GM23338 (cell line): ENCODE data around the gene ITSN2. TPM values are rescaled to one million over a fixed set of nuclear protein-coding genes. Genes with fewer than 3 reads are reported as not detected.

Experiments used
- ATAC-seq: fragments of 200-7000 bp; cut with Tn5 transposase; 3 replicates; pipeline ENCODE4 v1.9.1; 2020
- DNase-seq: peaks from one replicate; pipeline ENCODE4 v3.0.0-alpha.2; 2015; ENCODE audit warnings: low spot score
- H2AFZ ChIP-seq: fragments of 200-600 bp; sonication (generic); 2 replicates; pipeline ENCODE4 v1.8.0; 2016; ENCODE audit warnings: antibody characterized with exemption, mild to moderate bottlenecking, moderate library complexity
- H3F3A ChIP-seq: fragments of 200-600 bp; sonication (generic); replicated peaks from 2 replicates; pipeline ENCODE4 v1.8.0; 2017; ENCODE audit warnings: antibody characterized with exemption, mixed run types, low read depth
- H3K27ac ChIP-seq: fragments of 200-600 bp; sonication (generic); 2 replicates; pipeline ENCODE4 v1.6.1; 2016; ENCODE audit warnings: low read depth
- H3K27me3 ChIP-seq: fragments of 200-600 bp; sonication (generic); 2 replicates; pipeline ENCODE4 v1.8.0; 2016; ENCODE audit warnings: mild to moderate bottlenecking, mixed run types, moderate library complexity; ENCODE audit not compliant: insufficient read depth
- H3K36me3 ChIP-seq: fragments of 200-600 bp; sonication (generic); 2 replicates; pipeline ENCODE4 v1.8.0; 2016; ENCODE audit warnings: mild to moderate bottlenecking; ENCODE audit not compliant: insufficient read depth
- H3K4me1 ChIP-seq: fragments of 200-600 bp; sonication (generic); 2 replicates; pipeline ENCODE4 v1.8.0; 2016; ENCODE audit warnings: mild to moderate bottlenecking, moderate library complexity; ENCODE audit not compliant: insufficient read depth
- H3K4me2 ChIP-seq: fragments of 200-600 bp; sonication (generic); 2 replicates; pipeline ENCODE4 v1.7.1; 2017; ENCODE audit warnings: mixed run types
- H3K4me3 ChIP-seq: fragments of 200-600 bp; sonication (generic); 2 replicates; pipeline ENCODE4 v1.6.1; 2016; ENCODE audit warnings: mixed run types
- H3K79me2 ChIP-seq: fragments of 200-600 bp; sonication (generic); replicated peaks from 2 replicates; pipeline ENCODE4 v1.8.0; 2017; ENCODE audit warnings: mild to moderate bottlenecking; ENCODE audit not compliant: insufficient read depth
- H3K9me2 ChIP-seq: fragments of 200-600 bp; sonication (generic); 2 replicates; pipeline ENCODE4 v1.8.0; 2017; ENCODE audit not compliant: insufficient read depth
- H4K20me1 ChIP-seq: fragments of 200-600 bp; sonication (generic); replicated peaks from 2 replicates; pipeline ENCODE4 v1.8.0; 2017; ENCODE audit warnings: mild to moderate bottlenecking; ENCODE audit not compliant: insufficient read depth
- H3K27ac Mint-ChIP-seq: 2 replicates; pipeline ENCODE4 v1.8.0; 2020; ENCODE audit warnings: inconsistent platforms, mild to moderate bottlenecking, moderate library complexity, mixed read lengths
- H3K27me3 Mint-ChIP-seq: 3 replicates; pipeline ENCODE4 v1.8.0; 2022; ENCODE audit warnings: low read depth, mild to moderate bottlenecking, moderate library complexity, mixed read lengths, inconsistent platforms; ENCODE audit not compliant: insufficient read depth, poor library complexity
- H3K36me3 Mint-ChIP-seq: 3 replicates; pipeline ENCODE4 v1.8.0; 2021; ENCODE audit warnings: low read depth, mild to moderate bottlenecking, inconsistent platforms, moderate library complexity, mixed read lengths
- H3K4me1 Mint-ChIP-seq: 3 replicates; pipeline ENCODE4 v1.8.0; 2020; ENCODE audit warnings: mild to moderate bottlenecking, inconsistent platforms, mixed read lengths
- H3K4me3 Mint-ChIP-seq: 3 replicates; pipeline ENCODE4 v1.8.0; 2021; ENCODE audit warnings: moderate library complexity, mild to moderate bottlenecking, inconsistent platforms, mixed read lengths
- H3K9me3 Mint-ChIP-seq: 3 replicates; pipeline ENCODE4 v1.8.0; 2020; ENCODE audit warnings: moderate library complexity, mild to moderate bottlenecking, inconsistent platforms, mixed read lengths
- CREB1 ChIP-seq: fragments of 250-450 bp; sonication (Bioruptor Pico); IDR thresholded peaks from 2 replicates; pipeline ENCODE4 v1.5.0; 2020; ENCODE audit warnings: low read depth, mild to moderate bottlenecking, moderate library complexity
- CTCF ChIP-seq, 2 experiments: fragments of 200-600 bp in 1 of 2; sonication (generic) in 1 of 2; conservative IDR thresholded peaks; 2 replicates each; pipeline versions ENCODE4 v1.5.1 to v1.6.1; 2016 to 2017; ENCODE audit warnings: antibody characterized with exemption in 2 of 2, low read depth in 2 of 2, mild to moderate bottlenecking in 2 of 2, moderate library complexity in 1 of 2
- ETS1 ChIP-seq: IDR thresholded peaks from 2 replicates; pipeline ENCODE4 v1.6.1; 2016; ENCODE audit warnings: antibody characterized with exemption
- EZH2 ChIP-seq: fragments of 200-600 bp; sonication (generic); IDR thresholded peaks from one replicate; pipeline ENCODE4 v1.8.0; 2017; ENCODE audit warnings: antibody characterized with exemption, mild to moderate bottlenecking, low read depth; ENCODE audit not compliant: unreplicated experiment
- EZH2phosphoT487 ChIP-seq: fragments of 200-600 bp; sonication (generic); IDR thresholded peaks from one replicate; pipeline ENCODE4 v1.8.1; 2018; ENCODE audit warnings: antibody characterized with exemption; ENCODE audit not compliant: unreplicated experiment
- NANOG ChIP-seq: IDR thresholded peaks from 2 replicates; pipeline ENCODE4 v1.6.1; 2016; ENCODE audit warnings: antibody characterized with exemption, borderline replicate concordance
- REST ChIP-seq: IDR thresholded peaks from one replicate; pipeline ENCODE4 v1.6.1; 2018; ENCODE audit warnings: antibody characterized with exemption; ENCODE audit not compliant: unreplicated experiment
- ZNF114 ChIP-seq: fragments of 250-450 bp; sonication (Bioruptor Pico); IDR thresholded peaks from 2 replicates; pipeline ENCODE4 v1.5.0; 2020; ENCODE audit warnings: mild to moderate bottlenecking, moderate library complexity
- ZNF462 ChIP-seq: fragments of 250-450 bp; sonication (Bioruptor Pico); IDR thresholded peaks from 2 replicates; pipeline ENCODE4 v1.5.0; 2020; ENCODE audit warnings: mild to moderate bottlenecking, moderate library complexity
- polyA plus RNA-seq: library from polyadenylated mRNA; unstranded; fragments of >200 nt; fragmentation: Nextera tagmentation; extraction: Ambion mirVana; gene quantifications from 2 replicates; pipeline ENCODE4 v1.2.1, GENCODE V29; 2016
- total RNA-seq: library from RNA; depleted of rRNA; stranded (reverse); fragments of >200 nt; shearing (Covaris generic); gene quantifications from 2 replicates; pipeline ENCODE4 v1.2.3, GENCODE V29; 2014

ITSN2 gene
- total and polyA plus RNA-seq, 2 experiments from 2014 or later: 17.1 to 17.8 TPM

- Histone ChIP-seq H3K9me2 (no peaks in the 10 kb centered on the region), H3K4me2 (no peak overlapping the region), H3K4me1 (peaks cover 14% of the 10 kb centered on the region), H3K36me3 (no peaks in the 10 kb centered on the region), H3K27me3 (peaks cover 13% of the 10 kb centered on the region), H3F3A (0 out of 2 replicates have a peak, but pooled peaks cover 4% of the 10 kb centered on the region), H2AFZ (no peak overlapping the region), H3K27ac (no peak overlapping the region), H3K79me2 (no peaks in the 10 kb centered on the region), H4K20me1 (no peaks in the 10 kb centered on the region), H3K4me3 (no peak overlapping the region)
- TF ChIP-seq REST: no peak
- no peak for TF ChIP-seq NANOG
- TF ChIP-seq ZNF462 (CRISPR knock-in tag): no peak
- no peak for TF ChIP-seq EZH2
- no peak for TF ChIP-seq EZH2phosphoT487
- TF ChIP-seq ZNF114: no peak
- TF ChIP-seq ETS1: no peak
- no peak for TF ChIP-seq CREB1 (CRISPR knock-in tag)
- no peak for TF ChIP-seq CTCF (conservative IDR thresholded peaks at IDR 0.05; ENCODE audit: low read depth in 2 of 2)
- ATAC-seq: no peak
- Mint-ChIP-seq H3K36me3 (no peaks in the 10 kb centered on the region), H3K9me3 (no peaks in the 10 kb centered on the region), H3K4me1 (peaks cover 10% of the 10 kb centered on the region), H3K4me3 (no peak overlapping the region), H3K27me3 (peaks cover 14% of the 10 kb centered on the region), H3K27ac (no peak overlapping the region)
- DNase-seq: no peak
Measured at GRCh38 chr2:24363301-24363700, 3.0 kb upstream of the ITSN2 start.
